A673 (cell line): ENCODE measurements around the gene PARD3.

Experiments
- EZH2 ChIP-seq: fragments of 200-600 bp; sonication (generic); IDR thresholded peaks from 2 replicates; pipeline ENCODE4 v1.6.1; 2017; ENCODE audit warnings: borderline replicate concordance, low read depth, mild to moderate bottlenecking, mixed read lengths, antibody characterized with exemption, low read length; ENCODE audit not compliant: poor library complexity, severe bottlenecking
- TF ChIP-seq, protein P1 (sequence below): fragments of 300-800, 200-600 bp; sonication (generic); conservative IDR thresholded peaks from 2 replicates; pipeline ENCODE4 v1.5.1; 2017; ENCODE audit warnings: low read depth, mild to moderate bottlenecking, antibody characterized with exemption, low read length, moderate library complexity, mixed read lengths

DNA sequence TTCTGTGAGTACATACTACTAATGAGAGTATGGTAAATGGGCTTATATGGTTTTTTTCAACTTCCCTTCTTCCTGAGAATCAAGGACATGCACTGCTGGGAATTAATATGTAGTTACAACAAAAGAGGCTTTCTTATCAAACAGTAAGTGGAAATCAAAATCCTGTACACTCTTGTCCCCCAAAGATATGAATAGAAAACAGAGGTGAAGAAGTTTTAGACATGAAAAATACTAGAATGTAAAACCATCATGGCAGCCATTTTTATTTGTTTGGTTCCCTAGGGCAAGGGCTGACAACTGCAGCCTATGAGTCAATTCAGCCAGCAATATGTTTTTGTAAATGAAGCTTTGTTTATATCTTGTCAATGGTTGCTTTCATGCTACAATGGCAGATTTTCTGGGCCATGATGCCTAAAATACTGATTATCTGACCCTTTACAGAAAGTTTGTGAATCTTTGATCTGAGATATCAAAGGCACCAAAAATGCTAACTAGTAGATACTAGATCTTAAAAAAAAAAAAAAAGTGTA is 422.4 kb downstream of the PARD3 start:
- TF ChIP-seq EZH2: no peak
- TF ChIP-seq, protein P1, sequence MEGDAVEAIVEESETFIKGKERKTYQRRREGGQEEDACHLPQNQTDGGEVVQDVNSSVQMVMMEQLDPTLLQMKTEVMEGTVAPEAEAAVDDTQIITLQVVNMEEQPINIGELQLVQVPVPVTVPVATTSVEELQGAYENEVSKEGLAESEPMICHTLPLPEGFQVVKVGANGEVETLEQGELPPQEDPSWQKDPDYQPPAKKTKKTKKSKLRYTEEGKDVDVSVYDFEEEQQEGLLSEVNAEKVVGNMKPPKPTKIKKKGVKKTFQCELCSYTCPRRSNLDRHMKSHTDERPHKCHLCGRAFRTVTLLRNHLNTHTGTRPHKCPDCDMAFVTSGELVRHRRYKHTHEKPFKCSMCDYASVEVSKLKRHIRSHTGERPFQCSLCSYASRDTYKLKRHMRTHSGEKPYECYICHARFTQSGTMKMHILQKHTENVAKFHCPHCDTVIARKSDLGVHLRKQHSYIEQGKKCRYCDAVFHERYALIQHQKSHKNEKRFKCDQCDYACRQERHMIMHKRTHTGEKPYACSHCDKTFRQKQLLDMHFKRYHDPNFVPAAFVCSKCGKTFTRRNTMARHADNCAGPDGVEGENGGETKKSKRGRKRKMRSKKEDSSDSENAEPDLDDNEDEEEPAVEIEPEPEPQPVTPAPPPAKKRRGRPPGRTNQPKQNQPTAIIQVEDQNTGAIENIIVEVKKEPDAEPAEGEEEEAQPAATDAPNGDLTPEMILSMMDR: no peak
